ENCODE measurements around the gene SAMD4B.

The SAMD4B gene

GRCh38 chr19:39382991-39383828 is 41.0 kb downstream of the SAMD4B start:
- H3K4me3 ChIP-seq (replicated peaks in 1 of 2; ENCODE audit: low read depth in 2 of 2, low read length in 2 of 2) = no peak overlapping the region
- TF ChIP-seq CTCF (IDR thresholded peaks at IDR 0.05; ENCODE audit: low read depth, low read length) = no peak
- no peak for DNase-seq (ENCODE audit: low read depth in 2 of 2)

- H3K4me3 ChIP-seq (replicated peaks in 1 of 2; ENCODE audit: low read depth in 2 of 2, low read length in 2 of 2) = no peak overlapping the region
- DNase-seq (ENCODE audit: low read depth in 2 of 2) = no peak
- no peak for TF ChIP-seq CTCF (IDR thresholded peaks at IDR 0.05; ENCODE audit: low read depth, low read length)
Observed at GRCh38 chr19:39384839-39385568, 42.8 kb downstream of the SAMD4B start.

GRCh38 chr19:39385629-39386411 is 43.6 kb downstream of the SAMD4B start:
- no peak for DNase-seq (ENCODE audit: low read depth in 2 of 2)
- no peak overlapping the region for H3K4me3 ChIP-seq (replicated peaks in 1 of 2; ENCODE audit: low read depth in 2 of 2, low read length in 2 of 2)
- TF ChIP-seq CTCF (IDR thresholded peaks at IDR 0.05; ENCODE audit: low read depth, low read length) = no peak

- H3K4me3 ChIP-seq (replicated peaks in 1 of 2; ENCODE audit: low read depth in 2 of 2, low read length in 2 of 2) = no peak overlapping the region
- DNase-seq (ENCODE audit: low read depth in 2 of 2) = no peak
- no peak for TF ChIP-seq CTCF (IDR thresholded peaks at IDR 0.05; ENCODE audit: low read depth, low read length)
Observed at GRCh38 chr19:39386557-39386956, 44.3 kb downstream of the SAMD4B start.

- no peak for DNase-seq (ENCODE audit: low read depth in 2 of 2)
- H3K4me3 ChIP-seq (replicated peaks in 1 of 2; ENCODE audit: low read depth in 2 of 2, low read length in 2 of 2) = no peak overlapping the region
- no peak for TF ChIP-seq CTCF (IDR thresholded peaks at IDR 0.05; ENCODE audit: low read depth, low read length)
Observed at GRCh38 chr19:39388657-39389056, 46.4 kb downstream of the SAMD4B start.

- DNase-seq (ENCODE audit: low read depth in 2 of 2) = no peak
- no peak for TF ChIP-seq CTCF (IDR thresholded peaks at IDR 0.05; ENCODE audit: low read depth, low read length)
- H3K4me3 ChIP-seq (replicated peaks in 1 of 2; ENCODE audit: low read depth in 2 of 2, low read length in 2 of 2) = peak overlapping the region; percentile 87 to 98
Observed at GRCh38 chr19:39389631-39390414, 47.6 kb downstream of the SAMD4B start.
